ENCODE measurements around the gene FAM72B.
"Not testable (repeated sequence)": the region's sequence is repeated elsewhere in the genome, so short reads cannot be mapped to it uniquely, and the experiment has no call there.

- not testable (repeated sequence) for TF ChIP-seq CTCF (conservative IDR thresholded peaks at IDR 0.05; ENCODE audit: low read depth, low read length); SMC3 (IDR thresholded peaks at IDR 0.05; ENCODE audit: low read depth, low read length); BHLHE40 (IDR thresholded peaks at IDR 0.05; ENCODE audit: low read depth, low read length); ELK1 (IDR thresholded peaks at IDR 0.05; ENCODE audit: borderline replicate concordance, low read depth, low read length); POLR2A (IDR thresholded peaks at IDR 0.05; ENCODE audit: low read depth, low read length); CEBPB (IDR thresholded peaks at IDR 0.05; ENCODE audit: low read depth, low read length); RAD21 (IDR thresholded peaks at IDR 0.05; ENCODE audit: low read length); MAZ (IDR thresholded peaks at IDR 0.05; ENCODE audit: borderline replicate concordance, low read depth, low read length); FOS (IDR thresholded peaks at IDR 0.05; ENCODE audit: low read depth, low read length); USF2 (IDR thresholded peaks at IDR 0.05; ENCODE audit: low read depth, low read length); RCOR1 (IDR thresholded peaks at IDR 0.05; ENCODE audit: insufficient replicate concordance, low read length); RFX5 (IDR thresholded peaks at IDR 0.05; ENCODE audit: low read depth, low read length); MXI1 (IDR thresholded peaks at IDR 0.05; ENCODE audit: borderline replicate concordance, low read depth, low read length); MAFK (IDR thresholded peaks at IDR 0.05; ENCODE audit: low read depth, low read length)
Measured at GRCh38 chr1:121151294-121151693, 32.8 kb downstream of the FAM72B start.
